Pulmonary artery endothelial cell (primary cell): ENCODE results near the gene MCM3AP. TPM values are rescaled to one million over a fixed set of nuclear protein-coding genes. Genes with fewer than 3 reads are reported as not detected.

Experiments
- DNase-seq: peaks from one replicate; pipeline ENCODE4 v3.0.0-alpha.2; 2011; ENCODE audit warnings: low read depth, low spot score
- total RNA-seq: library from RNA; depleted of rRNA; stranded (reverse); fragments of >200 nt; gene quantifications from 2 replicates; pipeline ENCODE4 v1.2.3, GENCODE V29; 2014

Gene MCM3AP
- total RNA-seq, 1 donor from 2014 or later: 87.0 TPM

DNA sequence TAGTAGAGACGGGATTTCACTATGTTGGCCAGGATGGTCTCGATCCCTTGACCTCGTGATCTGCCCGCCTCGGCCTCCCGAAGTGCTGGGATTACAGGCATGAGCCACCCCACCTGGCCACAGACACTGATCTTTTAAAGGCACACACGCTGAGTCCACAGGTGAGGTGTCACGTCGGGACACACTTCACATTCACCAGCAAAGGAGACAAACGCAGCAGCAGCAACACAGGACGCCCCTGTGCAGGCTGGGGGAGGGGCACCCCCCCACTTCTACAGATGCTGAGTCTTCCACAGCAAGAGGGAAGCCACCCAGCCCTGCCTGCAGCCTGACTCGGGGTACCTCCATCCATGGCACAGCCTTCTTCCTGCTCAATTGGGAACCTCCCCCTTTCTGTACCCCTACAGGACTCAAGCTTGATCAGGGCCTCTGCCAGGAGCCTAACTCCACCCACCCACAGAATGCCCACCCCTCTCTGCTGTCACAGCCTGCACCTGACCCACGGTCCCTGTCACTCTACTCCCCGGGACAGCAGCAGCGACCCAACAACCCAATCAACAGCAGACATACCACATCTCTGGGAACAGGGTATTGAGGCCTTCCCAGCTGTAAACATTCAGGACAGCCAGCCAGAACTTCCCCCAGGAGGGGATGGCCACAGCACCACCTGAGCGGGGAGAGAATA, 66.4 kb downstream of the MCM3AP start:
- DNase-seq: no peak

DNA sequence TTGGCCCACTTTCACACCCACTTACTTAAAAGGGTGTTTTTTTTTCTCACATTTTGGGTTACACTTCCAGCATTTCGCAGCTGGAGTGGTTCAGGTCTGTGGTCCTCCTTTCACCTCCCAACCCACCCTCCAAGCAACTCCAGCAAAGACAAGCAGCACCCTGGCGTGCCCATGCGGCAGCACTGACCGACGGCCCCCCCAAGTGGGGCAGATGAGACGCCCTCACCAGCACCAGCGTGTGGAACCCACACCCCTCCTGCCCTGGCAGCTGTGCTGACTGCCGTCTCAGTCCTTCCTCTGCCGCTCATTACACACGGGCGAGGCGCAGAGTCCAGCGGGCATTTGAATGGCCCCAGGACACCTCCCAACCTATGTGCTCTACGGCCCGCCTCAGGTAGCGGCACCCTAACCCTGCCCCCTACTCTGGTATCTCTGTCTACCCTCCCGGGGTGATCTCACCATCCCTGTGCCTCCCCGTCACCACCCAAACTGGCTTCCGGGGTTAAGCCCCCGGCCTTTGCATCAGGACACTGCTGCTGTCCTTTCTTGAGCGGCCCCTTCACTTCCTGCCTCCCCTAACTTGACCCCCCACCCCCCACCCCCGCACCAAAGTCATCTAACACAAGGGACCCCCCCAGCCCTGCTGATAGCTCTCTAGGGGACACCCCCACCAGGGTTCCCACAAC, 67.8 kb downstream of the MCM3AP start:
- no peak for DNase-seq

DNA sequence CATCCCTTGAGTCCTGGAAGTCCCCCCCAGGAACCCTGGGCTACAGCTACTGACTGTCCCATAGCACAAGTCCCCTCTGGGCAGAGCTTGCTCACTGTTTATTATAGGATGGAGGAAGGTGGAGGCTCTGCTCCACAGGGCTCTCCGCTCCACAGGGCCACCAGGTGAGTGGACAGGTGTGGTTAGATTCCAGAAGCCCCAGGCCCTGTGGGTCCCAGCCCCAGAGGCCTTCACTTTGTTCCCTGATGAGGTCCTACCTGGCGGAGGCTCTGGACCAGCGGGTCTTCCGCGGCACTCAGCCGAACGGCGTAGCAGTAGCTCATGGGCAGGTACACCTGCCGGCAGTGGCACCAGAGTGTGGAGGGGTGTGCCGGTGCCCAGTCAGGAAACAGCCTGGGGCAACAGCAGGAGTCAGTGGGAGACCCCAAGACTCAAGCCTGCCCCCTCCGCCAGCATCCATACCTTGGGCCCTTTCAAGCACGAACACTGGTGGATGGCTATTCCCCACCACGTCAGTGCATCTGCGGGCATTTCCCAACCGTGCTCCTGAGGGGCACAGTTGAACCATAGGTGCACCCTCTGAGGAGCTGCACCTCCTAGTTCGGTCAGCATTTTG, 69.2 kb downstream of the MCM3AP start:
- no peak for DNase-seq

DNA sequence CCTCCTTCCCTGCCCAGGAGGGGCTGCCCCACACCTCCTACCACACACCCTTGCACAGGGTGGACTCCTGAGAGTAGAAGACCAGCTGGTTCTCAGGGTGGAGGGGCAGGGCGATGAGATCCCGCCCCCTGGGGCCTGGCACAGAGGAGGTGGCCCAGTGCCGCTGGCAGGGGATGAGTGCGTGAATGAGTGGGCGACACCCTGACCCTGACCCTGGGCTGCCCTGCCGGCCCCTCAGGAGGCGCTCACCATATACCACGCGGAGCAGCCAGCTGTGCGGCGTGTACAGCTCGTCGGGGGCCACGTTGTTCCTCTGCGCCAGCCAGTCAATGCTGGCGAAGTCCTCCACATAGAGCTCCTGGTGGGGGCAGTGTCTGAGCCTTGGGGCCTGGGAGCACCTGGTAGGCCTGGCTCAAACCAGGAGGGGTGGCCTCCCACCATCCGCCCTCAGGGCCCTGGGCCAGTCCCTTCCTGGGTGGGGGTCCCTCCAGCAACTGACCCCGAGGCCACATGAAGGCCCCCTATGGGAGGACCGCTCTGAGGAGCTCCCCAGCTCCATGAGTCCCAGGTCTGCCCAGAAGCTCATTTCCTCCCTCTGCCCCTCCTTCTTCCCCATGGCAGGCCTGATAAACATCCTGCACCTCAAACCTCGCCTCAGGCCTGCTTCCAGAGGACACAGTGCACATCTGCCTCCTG, 69.8 kb downstream of the MCM3AP start:
- no peak for DNase-seq

DNA sequence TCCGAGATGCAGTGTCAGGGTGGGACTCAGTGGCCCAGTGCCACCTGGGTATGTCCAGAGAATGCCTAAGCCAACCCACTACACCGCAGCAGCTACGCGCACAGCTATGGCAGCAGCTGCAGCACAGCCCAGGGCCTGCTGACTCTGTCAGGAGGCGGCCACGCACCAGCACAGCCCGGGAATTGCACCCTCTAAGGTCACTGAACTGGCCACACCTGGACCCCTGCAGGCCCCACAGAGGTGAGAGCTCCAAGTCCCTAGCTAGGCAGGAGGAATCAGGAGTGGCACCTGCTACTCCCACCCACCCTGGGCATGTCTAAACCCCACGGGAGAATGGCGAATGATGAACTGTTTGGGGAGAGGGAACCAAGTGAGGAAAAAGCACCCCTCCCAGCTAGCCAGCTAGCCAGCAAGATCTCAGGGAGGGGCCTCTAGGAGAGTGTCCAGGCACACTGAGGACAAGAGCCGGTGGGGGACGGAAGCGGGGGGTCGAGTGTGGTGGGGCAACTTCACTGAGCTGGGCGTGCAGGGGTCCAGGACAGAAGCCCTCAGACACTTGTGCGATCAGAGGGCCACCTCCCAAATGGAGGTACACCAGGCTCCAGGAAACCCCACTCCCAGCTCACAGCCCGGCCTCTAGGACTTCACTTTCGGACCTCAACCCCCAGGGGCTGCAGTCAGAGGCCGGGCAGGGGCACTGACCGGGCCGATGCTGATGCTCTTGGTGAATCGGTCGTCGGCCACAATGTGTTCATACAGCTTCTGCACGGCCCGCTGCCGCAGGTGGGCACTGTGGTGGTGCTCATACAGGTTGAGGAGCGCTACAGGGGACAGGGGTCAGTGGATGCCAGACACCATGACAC, 70.7 kb downstream of the MCM3AP start:
- DNase-seq: no peak

DNA sequence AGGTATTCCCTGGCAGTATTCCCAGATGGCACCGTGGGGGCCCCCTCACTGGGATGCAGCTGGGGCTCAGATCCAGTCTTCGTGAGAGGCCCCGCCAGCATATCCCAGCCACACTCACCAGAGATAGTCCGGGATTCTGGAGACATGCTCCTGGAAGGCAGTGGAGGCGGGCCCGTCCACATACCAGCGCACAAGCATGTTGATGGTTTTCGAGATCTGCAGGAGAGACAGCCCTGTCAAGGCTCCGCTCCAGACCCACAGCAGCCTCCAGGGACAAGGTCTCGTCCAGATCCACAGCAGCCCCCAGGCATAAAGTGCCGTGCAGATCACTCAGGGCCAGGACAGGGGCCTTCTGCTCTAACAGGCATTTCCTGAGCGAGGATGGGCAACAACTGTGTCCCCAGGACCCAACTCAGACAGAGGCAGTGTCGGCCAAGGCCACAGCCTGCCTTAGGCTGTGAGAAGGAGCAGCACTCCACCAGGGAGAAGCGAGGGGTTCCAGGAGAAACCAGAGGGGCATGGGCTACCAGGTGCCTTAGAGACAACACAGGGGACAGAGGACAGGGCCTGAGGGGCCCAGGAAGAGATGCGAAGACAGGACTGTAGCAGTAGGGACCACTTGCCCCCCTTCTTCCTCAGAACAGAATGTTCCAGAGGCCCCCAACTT, 71.7 kb downstream of the MCM3AP start:
- no peak for DNase-seq

DNA sequence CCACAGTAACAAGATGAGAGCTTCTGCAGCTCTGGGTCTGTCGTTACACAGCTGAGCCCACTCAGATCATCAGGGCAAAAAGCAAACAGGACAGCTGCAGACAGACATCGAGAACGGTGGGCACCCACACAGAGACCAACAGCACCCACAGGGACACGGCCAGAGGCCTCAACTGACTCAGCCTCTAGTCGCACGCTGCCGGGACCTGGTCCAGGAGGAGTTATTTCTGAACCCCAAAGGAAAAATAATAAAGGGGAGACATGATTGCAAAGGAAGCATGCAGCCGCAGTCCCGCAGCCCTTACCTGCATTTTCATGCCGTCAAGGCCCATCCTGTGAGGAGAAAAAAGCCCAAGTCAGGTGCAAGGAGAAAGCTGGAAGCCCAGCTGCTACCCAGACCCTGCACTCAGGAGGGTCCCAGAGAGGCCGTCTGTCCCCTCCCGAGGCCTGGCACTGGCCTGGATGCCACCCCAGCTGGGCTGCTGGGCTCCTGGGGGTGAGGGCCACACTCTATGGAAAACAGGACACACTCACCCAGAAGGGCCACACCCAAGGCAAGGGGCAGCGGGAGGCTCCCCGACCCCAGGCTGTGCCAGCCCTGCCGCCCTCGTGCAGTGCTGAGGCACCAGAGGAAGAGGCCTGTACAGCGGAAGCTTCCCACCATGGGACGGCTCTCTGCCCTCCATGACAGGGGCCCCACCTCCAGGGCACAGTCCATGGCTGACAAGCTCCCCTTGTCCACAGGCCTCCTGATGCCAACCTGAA, 72.5 kb downstream of the MCM3AP start:
- no peak for DNase-seq

DNA sequence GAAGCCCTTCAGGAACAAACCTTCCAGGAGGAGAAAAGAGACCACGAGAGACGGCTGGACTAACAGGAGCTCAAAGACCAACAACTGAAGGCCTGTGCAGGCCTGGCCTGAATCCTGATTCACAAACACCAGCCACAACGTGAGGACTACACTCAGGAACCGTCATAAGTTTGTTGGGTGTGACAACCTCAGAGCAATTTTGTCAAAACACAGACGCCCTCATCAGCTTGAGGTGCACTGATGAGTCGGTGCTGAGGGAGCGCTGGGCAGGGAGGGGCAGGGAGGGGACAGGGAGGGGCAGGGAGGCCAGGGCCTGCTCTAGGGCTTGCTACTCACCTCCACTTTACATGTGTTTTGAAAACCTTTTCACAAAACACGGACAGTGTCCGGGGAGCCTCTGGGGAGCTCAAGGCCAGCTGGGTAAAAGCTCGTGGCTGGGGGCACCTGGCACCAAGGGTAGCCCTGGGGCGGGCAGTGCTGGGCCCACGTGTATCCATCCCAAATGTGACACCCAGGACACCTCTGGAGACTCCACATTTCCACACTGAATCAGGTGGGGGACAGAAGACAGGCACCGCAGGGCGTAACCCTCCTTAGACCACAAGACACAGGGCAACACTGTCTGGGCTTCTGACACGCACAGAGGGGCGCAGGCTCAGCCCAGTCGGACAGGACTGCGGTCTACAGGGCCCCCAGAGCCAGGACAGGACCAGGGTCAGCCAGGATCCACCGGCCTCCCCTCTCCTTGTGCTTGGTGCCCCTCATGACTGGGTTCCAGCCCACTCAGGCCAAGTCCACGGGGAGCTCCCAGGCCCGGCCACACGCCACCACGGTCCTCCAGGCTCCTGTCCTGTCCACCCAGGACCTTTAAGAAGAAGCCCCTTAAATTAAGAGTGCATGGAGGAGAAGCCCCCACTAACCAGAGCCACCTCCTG, 73.4 kb downstream of the MCM3AP start:
- DNase-seq: no peak

DNA sequence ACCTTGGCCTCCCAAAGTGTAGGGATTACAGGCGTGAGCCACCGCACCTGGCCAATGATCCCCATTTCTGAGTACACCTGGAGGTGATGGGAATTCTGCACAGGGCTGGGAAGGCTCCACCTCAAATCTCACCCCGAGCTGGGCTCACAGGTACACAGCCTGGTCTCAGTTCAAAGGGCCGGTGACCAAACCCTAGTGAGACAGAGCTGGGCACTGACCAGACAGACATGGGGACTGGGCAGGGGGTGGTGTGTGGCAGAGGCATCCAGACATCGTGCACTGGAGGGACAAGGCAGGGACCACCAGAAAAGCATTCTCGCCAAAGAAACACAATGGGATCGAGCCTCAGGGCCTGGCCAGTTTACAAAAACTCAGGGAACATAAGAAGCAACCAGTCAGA, 74.0 kb downstream of the MCM3AP start:
- no peak for DNase-seq

DNA sequence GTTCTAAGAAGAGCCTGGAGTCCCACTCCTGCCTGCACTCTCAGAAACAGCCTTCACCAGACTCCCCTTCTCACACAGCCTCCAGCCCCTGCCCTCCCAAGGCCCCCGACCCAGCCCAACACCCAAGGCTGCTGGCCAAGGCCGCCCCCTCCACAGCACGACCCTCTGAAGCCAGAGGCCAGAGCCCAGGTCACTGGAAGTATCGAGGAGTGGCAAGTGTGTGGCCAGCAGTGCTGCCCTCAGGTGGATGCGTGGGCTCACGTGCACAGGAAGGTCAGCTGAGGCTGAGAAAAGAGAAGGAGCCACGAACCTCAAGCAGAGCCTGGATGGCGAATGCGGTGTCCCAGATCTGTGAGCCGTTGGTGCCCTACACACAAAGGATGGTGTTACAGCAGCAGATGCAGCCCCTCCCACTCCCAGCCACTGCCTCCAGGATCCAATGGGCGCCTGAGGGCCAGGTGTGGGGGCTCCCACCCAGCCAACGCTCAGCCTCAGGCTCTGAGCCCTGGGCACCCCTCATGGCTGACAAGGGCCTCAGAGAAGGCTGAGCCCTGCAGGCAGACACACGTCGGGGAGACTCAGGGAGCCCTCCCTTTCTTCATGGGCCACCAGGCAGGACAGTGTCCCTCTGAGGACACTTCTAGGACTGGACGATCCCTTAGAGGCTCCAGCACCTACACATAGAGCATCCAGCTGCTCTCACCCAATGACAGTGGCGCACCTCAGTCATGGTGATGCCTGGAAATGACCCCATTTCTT, 74.9 kb downstream of the MCM3AP start:
- DNase-seq: no peak

DNA sequence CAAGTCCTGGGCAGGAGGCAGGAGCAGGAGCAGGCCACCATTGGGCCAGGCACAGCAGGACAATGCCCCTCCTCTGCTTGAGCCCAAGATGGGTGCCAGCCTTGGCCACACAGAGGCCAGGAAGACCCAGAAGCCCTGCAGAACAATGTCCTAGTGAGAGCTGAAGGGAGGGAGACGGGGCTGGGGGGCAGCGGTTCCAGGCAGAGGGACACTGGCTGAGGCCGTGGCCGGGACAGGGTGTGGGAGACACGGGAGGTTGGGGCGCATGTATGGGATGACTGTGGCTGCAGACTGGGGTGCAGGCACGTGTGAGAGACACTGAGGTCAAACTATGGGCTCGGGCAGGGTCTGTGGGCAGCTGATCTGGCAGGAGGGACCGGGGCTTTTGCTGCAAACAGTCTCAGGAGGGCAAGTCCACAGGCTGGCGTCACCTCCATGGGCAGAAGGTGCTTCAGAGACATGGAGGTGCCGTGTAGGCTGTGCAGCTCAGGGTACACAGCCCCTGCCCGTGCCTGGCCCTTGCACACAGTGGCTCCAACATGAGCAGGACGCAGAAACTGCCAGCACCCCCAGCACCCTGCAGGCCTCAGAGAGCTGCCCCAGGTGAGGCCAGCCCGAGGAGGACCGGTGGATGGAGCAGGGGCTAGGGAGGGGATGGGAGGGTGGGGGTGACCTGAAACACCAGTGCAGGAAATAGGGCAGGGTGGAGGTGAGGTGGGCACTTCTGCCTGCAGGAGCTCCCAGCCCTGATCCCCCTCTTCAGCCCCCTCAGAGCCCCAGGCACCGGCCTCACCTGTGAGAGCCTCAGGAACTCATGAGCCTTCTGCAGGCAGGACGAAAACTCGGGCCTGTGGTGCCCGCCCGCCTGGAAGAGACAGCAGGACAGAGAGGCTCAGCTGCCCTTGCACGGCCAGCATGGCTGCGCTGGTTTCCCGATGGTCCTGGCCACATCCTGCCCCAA, 76.4 kb downstream of the MCM3AP start:
- no peak for DNase-seq

DNA sequence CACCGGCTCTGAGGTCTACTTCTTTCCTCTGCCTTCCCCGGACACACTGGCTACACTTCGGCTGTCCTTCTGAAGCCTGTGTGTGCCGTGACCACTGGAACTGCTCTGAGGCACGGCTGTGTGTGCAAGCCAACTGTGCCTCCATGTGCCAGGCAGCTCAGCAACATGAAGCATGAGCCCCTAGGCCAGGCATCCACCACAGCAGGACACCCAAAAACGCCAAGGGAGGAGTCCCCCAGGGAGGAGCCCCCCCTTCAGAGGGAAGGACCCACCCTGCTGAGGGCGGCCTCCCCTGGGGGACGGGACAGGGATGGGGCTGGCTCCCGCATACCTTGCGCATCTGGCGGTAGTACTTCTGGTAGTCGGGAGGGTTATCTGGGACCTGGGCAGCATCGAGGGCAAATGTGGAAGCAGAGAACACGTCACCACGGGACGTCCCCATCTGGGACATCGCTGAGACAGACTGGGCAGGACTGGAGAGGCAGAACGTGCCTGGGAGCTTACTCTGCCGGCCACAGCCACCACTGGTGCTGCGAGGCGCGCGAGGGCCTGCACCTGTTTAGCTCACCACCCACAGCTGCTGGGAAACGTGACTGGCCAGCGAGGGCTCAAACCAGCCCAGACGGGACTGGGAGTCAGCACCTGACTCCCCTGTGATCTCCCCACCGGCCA, 77.4 kb downstream of the MCM3AP start:
- DNase-seq: no peak

DNA sequence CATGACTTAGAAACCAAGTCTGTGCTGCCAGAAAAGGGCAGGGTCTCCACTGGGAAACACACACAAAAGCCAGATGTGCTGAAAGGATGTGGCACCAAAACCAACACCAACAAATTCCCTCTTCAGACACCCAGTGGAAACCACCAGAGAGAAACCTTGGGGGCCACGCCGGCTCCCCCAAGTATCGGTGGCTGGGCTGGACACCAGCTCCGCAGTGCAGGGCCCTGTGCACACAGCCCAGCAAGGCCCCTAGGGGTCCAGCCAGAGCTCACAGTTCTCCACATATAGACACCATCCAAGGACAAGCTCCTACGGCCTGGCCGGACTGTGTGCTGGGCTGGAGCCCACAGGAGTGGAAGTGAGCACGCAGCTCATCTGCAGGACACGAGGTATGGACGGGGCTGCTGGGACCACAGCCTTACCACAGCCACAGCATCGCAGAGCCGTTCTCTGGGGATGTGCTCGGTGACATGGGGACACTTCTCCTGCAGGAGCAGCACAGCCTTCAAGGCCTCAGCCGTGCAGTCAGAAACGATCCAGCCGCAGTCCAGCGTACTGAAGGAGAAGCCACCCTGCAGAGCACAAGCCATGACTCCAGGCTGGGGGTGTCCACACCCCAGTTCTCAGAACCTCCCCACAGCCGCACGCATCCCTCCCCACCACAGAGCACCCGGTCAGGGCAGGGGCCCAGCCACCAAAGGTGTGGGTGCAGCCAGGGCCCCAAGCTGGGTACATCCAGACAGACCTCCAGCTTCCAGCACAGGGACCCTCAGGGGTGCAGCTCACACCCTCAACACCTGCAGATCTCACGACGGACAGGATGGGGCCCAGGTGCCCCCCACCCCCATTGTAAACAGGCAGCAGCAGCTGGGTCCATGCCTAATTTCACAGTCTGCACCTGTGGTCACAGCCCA, 78.1 kb downstream of the MCM3AP start:
- no peak for DNase-seq

DNA sequence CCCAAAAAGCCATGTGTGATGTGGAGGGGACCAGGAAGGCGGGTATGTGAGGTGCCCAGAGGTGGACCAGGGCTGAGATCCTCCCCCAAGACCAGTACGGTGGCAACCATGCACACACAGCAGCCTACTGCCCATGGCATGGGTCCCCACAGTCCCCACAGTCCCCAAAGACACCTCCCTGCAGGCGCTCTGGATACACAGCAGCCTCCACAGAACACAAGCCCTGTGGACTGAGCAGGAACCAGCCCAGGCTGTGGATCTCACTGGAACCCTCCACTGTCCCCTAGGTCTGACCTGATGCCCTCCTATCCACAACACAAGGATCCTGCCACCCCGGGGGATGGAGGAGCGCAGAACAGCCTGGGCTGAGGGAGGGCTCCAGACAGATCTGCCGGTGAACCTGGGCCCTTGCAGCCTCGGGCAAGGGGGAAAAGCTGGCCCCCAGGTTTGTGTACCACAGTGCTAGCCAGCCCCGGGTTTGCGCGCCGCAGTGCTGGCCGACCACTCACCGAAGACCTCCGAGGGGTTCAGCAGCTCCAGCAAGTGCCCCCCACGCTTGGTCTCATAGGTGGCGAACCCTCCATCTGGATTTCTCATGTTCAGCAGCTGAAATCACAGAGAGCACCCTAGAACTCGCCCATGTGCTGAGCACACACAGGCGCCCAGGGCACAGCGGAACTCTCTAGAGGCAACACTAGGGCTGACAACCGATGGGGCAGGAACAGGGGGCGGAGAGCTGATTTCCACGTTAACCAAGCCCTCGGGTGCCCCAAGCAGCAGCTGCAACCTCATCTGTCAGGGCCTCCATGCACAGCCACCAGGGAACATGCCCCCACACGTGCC, 79.0 kb downstream of the MCM3AP start:
- no peak for DNase-seq
